ENCODE data around the gene ZSCAN5A. TPM values are rescaled to one million over a fixed set of nuclear protein-coding genes. Genes with fewer than 3 reads are reported as not detected.

ZSCAN5A gene, protein sequence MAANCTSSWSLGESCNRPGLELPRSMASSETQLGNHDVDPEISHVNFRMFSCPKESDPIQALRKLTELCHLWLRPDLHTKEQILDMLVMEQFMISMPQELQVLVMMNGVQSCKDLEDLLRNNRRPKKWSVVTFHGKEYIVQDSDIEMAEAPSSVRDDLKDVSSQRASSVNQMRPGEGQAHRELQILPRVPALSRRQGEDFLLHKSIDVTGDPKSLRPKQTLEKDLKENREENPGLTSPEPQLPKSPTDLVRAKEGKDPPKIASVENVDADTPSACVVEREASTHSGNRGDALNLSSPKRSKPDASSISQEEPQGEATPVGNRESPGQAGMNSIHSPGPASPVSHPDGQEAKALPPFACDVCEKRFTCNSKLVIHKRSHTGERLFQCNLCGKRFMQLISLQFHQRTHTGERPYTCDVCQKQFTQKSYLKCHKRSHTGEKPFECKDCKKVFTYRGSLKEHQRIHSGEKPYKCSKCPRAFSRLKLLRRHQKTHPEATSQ
- total RNA-seq (2021; ENCODE audit: unreplicated experiment), result 13.8 TPM
- 6.2 TPM for polyA plus RNA-seq (2012; ENCODE audit: insufficient read length)
- Bru-seq, nascent RNA, result percentile 65 among the genes with signal in this experiment
- BruChase-seq, experiment 1, labeled RNA remaining after a 2-hour chase, result percentile 66 among the genes with signal in this experiment
- BruChase-seq, experiment 2, labeled RNA remaining after a 6-hour chase, result percentile 62 among the genes with signal in this experiment
- long read RNA-seq, partial matches to known transcripts, result 1 of 15 reads
- long read RNA-seq, other reads (novel, unspliced or antisense), result 12 of 15 reads

DNA sequence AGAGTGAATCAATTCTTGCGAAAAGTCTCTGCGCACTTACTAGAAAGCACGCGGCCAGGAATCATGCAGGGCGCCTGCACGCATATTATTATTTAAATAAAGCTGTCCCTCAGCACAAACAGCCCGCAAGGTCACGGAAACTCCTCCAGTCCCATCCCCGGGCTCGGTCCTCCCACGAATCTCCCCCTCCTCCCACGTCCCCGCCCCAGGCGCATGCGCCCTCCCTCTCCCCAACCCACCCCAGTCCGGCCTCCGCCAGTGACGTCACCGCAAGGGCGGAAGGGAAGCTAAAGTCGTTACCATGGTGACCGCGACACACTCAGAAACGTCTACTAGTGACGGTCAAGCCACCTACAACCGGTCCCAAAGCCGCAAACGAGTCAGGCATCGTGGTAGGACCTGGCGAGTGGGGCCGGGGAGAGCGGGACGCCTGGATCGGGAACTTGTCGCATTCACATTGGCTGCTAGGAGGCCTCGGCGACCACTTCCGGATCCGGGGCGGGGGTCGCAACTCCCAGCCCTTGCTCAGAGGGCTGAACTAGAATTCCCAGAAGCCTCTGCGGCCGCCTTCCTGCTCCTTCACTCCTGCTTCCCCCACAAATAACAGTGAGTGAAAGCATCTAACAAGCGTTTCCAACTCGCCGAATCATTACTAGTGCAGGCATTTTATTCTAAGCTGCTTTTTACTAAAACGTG is at the start of gene ZSCAN5A:
ZSCAN5A (minus strand) TSS at position 459 of the 696 bp plus-strand sequence. CDS start 89,793 bp downstream, outside the sequence.
- no TSS peak for BruUV-seq (replicated peaks)
- ATAC-seq (peak; percentile 91), DNase-seq (ENCODE audit: low read depth, low spot score) (peak; percentile 95)
- TF ChIP-seq SIN3A (IDR thresholded peaks at IDR 0.05; ENCODE audit: borderline replicate concordance, insufficient read depth, low read depth, low read length) (peak; percentile 96; the same call in 1 of the 2 replicates), TCF7L2 (IDR thresholded peaks at IDR 0.05; ENCODE audit: low read depth, low read length) (no peak), POLR2AphosphoS5 (IDR thresholded peaks at IDR 0.05; ENCODE audit: low read depth, low read length) (peak; percentile 88)
- TF ChIP-seq, protein P1, sequence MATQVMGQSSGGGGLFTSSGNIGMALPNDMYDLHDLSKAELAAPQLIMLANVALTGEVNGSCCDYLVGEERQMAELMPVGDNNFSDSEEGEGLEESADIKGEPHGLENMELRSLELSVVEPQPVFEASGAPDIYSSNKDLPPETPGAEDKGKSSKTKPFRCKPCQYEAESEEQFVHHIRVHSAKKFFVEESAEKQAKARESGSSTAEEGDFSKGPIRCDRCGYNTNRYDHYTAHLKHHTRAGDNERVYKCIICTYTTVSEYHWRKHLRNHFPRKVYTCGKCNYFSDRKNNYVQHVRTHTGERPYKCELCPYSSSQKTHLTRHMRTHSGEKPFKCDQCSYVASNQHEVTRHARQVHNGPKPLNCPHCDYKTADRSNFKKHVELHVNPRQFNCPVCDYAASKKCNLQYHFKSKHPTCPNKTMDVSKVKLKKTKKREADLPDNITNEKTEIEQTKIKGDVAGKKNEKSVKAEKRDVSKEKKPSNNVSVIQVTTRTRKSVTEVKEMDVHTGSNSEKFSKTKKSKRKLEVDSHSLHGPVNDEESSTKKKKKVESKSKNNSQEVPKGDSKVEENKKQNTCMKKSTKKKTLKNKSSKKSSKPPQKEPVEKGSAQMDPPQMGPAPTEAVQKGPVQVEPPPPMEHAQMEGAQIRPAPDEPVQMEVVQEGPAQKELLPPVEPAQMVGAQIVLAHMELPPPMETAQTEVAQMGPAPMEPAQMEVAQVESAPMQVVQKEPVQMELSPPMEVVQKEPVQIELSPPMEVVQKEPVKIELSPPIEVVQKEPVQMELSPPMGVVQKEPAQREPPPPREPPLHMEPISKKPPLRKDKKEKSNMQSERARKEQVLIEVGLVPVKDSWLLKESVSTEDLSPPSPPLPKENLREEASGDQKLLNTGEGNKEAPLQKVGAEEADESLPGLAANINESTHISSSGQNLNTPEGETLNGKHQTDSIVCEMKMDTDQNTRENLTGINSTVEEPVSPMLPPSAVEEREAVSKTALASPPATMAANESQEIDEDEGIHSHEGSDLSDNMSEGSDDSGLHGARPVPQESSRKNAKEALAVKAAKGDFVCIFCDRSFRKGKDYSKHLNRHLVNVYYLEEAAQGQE (IDR thresholded peaks at IDR 0.05; ENCODE audit: insufficient read depth in 1 of 2, low read depth in 2 of 2, low read length in 1 of 2), result no peak
- TF ChIP-seq, protein P2, sequence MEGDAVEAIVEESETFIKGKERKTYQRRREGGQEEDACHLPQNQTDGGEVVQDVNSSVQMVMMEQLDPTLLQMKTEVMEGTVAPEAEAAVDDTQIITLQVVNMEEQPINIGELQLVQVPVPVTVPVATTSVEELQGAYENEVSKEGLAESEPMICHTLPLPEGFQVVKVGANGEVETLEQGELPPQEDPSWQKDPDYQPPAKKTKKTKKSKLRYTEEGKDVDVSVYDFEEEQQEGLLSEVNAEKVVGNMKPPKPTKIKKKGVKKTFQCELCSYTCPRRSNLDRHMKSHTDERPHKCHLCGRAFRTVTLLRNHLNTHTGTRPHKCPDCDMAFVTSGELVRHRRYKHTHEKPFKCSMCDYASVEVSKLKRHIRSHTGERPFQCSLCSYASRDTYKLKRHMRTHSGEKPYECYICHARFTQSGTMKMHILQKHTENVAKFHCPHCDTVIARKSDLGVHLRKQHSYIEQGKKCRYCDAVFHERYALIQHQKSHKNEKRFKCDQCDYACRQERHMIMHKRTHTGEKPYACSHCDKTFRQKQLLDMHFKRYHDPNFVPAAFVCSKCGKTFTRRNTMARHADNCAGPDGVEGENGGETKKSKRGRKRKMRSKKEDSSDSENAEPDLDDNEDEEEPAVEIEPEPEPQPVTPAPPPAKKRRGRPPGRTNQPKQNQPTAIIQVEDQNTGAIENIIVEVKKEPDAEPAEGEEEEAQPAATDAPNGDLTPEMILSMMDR (IDR thresholded peaks at IDR 0.05), result no peak
- POLR2A ChIA-PET, result interaction anchor here (0.5 to 1.2 kb wide), 7 partner anchors 13 to 352 kb away, joined by 3 to 6 read pairs (median 4); no protein-coding TSS in a partner anchor
- peak within 1 kb of the TSS; percentile 98 for H3K27ac ChIP-seq (ENCODE audit: low read length)
- intact Hi-C loops (cut with micrococcal nuclease; ENCODE audit: unreplicated experiment) (no loop called here), in situ Hi-C loops (cut with HindIII; ENCODE audit: low pct_unique_long_range_greater_than_20kb, low sequenced_read_pairs) (no loop called here)
- no peaks in the 10 kb centered on the region for H3K27me3 ChIP-seq (ENCODE audit: control insufficient read depth, insufficient read depth, low read length)
- H3K4me3 ChIP-seq (ENCODE audit: low read depth in 2 of 2, low read length in 2 of 2), result peak within 1 kb of the TSS; percentile 84 to 99
- H3K9me3 ChIP-seq (ENCODE audit: control insufficient read depth, insufficient read depth, low read depth, low read length), result no peaks in the 10 kb centered on the region
- H3K4me1 ChIP-seq (ENCODE audit: control insufficient read depth, insufficient read depth, low read length), result peaks cover 11% of the 10 kb centered on the region; the same call in 1 of the 2 replicates
- no peaks in the 10 kb centered on the region for H3K36me3 ChIP-seq (ENCODE audit: control insufficient read depth, insufficient read depth, low read length)
- CTCF ChIA-PET, result interaction anchor here (0.6 to 1.1 kb wide), 5 partner anchors 19 to 248 kb away, joined by 3 to 10 read pairs (median 9); no protein-coding TSS in a partner anchor

DNA sequence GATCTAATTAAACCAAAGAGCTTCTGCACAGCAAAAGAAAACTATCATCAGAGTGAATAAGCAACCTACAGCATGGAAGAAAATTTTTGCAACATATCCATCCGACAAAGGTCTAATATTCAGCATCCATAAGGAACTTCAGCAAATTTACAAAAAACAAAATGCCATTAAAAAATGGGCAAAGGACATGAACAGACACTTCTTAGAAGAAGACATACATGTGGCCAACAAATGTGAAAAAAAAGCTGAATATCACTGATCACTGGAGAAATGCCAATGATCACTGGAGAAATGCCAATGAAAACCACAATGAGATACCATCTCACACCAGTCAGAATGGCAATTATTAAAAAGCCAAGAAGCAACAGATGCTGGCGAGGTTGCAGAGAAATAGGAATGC is 46.2 kb upstream of the ZSCAN5A start:
- ChIA-PET POLR2A (no interaction called here), CTCF (no interaction called here)
- Histone ChIP-seq H3K9me3 (ENCODE audit: control insufficient read depth, insufficient read depth, low read depth, low read length) (no peaks in the 10 kb centered on the region), H3K27ac (ENCODE audit: low read length) (no peak overlapping the region), H3K27me3 (ENCODE audit: control insufficient read depth, insufficient read depth, low read length) (no peaks in the 10 kb centered on the region), H3K36me3 (ENCODE audit: control insufficient read depth, insufficient read depth, low read length) (no peaks in the 10 kb centered on the region), H3K4me3 (ENCODE audit: low read depth in 2 of 2, low read length in 2 of 2) (no peak overlapping the region), H3K4me1 (ENCODE audit: control insufficient read depth, insufficient read depth, low read length) (no peaks in the 10 kb centered on the region)
- in situ Hi-C loops (cut with HindIII; ENCODE audit: low pct_unique_long_range_greater_than_20kb, low sequenced_read_pairs) (no loop called here), intact Hi-C loops (cut with micrococcal nuclease; ENCODE audit: unreplicated experiment) (no loop called here)
- ATAC-seq (no peak), DNase-seq (ENCODE audit: low read depth, low spot score) (no peak)
- BruUV-seq (replicated peaks), result no TSS peak
- TF ChIP-seq, protein P1 (IDR thresholded peaks at IDR 0.05; ENCODE audit: insufficient read depth in 1 of 2, low read depth in 2 of 2, low read length in 1 of 2), result no peak
- no peak for TF ChIP-seq SIN3A (IDR thresholded peaks at IDR 0.05; ENCODE audit: borderline replicate concordance, insufficient read depth, low read depth, low read length)
